ENCODE data around the gene ETV2.

The ETV2 gene

GRCh38 chr19:35642798-35643254, 1.3 kb downstream of the ETV2 start:
- Histone ChIP-seq H3K4me3 (IDR thresholded peaks at IDR 0.05; ENCODE audit: insufficient read depth, low read depth, low read length) (no peak overlapping the region), H3K4me1 (ENCODE audit: low read depth, poor library complexity, severe bottlenecking) (peaks cover 28% of the 10 kb centered on the region), H3K36me3 (ENCODE audit: insufficient read depth) (no peaks in the 10 kb centered on the region), H4K20me1 (ENCODE audit: insufficient read depth) (no peaks in the 10 kb centered on the region), H3K27ac (peak overlapping the region; percentile 64), H3K79me2 (ENCODE audit: insufficient read depth, low read depth) (no peaks in the 10 kb centered on the region), H3K27me3 (ENCODE audit: insufficient read depth, low read depth) (no peaks in the 10 kb centered on the region), H3K9ac (peak overlapping the region; percentile 73; the same call in 1 of the 2 replicates), H2AFZ (ENCODE audit: low read depth) (peak overlapping the region; percentile 89), H3K4me2 (peak overlapping the region; percentile 95)
- no peak for TF ChIP-seq CTCF (conservative IDR thresholded peaks at IDR 0.05; ENCODE audit: low read depth, low read length)

- H3K4me2 ChIP-seq, result peak overlapping the region; percentile 95
- H3K27ac ChIP-seq, result peak overlapping the region; percentile 64
- H3K36me3 ChIP-seq (ENCODE audit: insufficient read depth), result no peaks in the 10 kb centered on the region
- peak overlapping the region; percentile 89 for H2AFZ ChIP-seq (ENCODE audit: low read depth)
- H3K4me1 ChIP-seq (ENCODE audit: low read depth, poor library complexity, severe bottlenecking), result peaks cover 28% of the 10 kb centered on the region
- H3K79me2 ChIP-seq (ENCODE audit: insufficient read depth, low read depth), result peaks cover 3% of the 10 kb centered on the region
- no peaks in the 10 kb centered on the region for H3K27me3 ChIP-seq (ENCODE audit: insufficient read depth, low read depth)
- no peaks in the 10 kb centered on the region for H4K20me1 ChIP-seq (ENCODE audit: insufficient read depth)
- TF ChIP-seq CTCF (conservative IDR thresholded peaks at IDR 0.05; ENCODE audit: low read depth, low read length), result no peak
- H3K9ac ChIP-seq, result peak overlapping the region; percentile 73
- H3K4me3 ChIP-seq (IDR thresholded peaks at IDR 0.05; ENCODE audit: insufficient read depth, low read depth, low read length), result no peak overlapping the region
These were observed 2.0 kb downstream of the ETV2 start for GRCh38 chr19:35643255-35644205.

GRCh38 chr19:35644206-35644986, 2.9 kb downstream of the ETV2 start:
- H4K20me1 ChIP-seq (ENCODE audit: insufficient read depth), result no peaks in the 10 kb centered on the region
- H3K4me2 ChIP-seq, result peak overlapping the region; percentile 95
- no peak for TF ChIP-seq CTCF (conservative IDR thresholded peaks at IDR 0.05; ENCODE audit: low read depth, low read length)
- H3K79me2 ChIP-seq (ENCODE audit: insufficient read depth, low read depth), result peaks cover 11% of the 10 kb centered on the region
- H3K9ac ChIP-seq, result peak overlapping the region; percentile 73; the same call in 1 of the 2 replicates
- peak overlapping the region; percentile 64; the same call in 1 of the 2 replicates for H3K27ac ChIP-seq
- no peaks in the 10 kb centered on the region for H3K36me3 ChIP-seq (ENCODE audit: insufficient read depth)
- H3K4me3 ChIP-seq (IDR thresholded peaks at IDR 0.05; ENCODE audit: insufficient read depth, low read depth, low read length), result no peak overlapping the region
- H3K27me3 ChIP-seq (ENCODE audit: insufficient read depth, low read depth), result no peaks in the 10 kb centered on the region
- peaks cover 33% of the 10 kb centered on the region for H3K4me1 ChIP-seq (ENCODE audit: low read depth, poor library complexity, severe bottlenecking)
- H2AFZ ChIP-seq (ENCODE audit: low read depth), result peak overlapping the region; percentile 89

- H3K27me3 ChIP-seq (ENCODE audit: insufficient read depth, low read depth), result no peaks in the 10 kb centered on the region
- H3K9ac ChIP-seq, result no peak overlapping the region; the same call in 1 of the 2 replicates
- H3K36me3 ChIP-seq (ENCODE audit: insufficient read depth), result no peaks in the 10 kb centered on the region
- no peaks in the 10 kb centered on the region for H4K20me1 ChIP-seq (ENCODE audit: insufficient read depth)
- TF ChIP-seq CTCF (conservative IDR thresholded peaks at IDR 0.05; ENCODE audit: low read depth, low read length), result no peak
- no peak overlapping the region for H3K4me3 ChIP-seq (IDR thresholded peaks at IDR 0.05; ENCODE audit: insufficient read depth, low read depth, low read length)
- peaks cover 19% of the 10 kb centered on the region for H3K79me2 ChIP-seq (ENCODE audit: insufficient read depth, low read depth)
- H3K4me1 ChIP-seq (ENCODE audit: low read depth, poor library complexity, severe bottlenecking), result peaks cover 39% of the 10 kb centered on the region
- peak overlapping the region; percentile 10; the same call in 1 of the 2 replicates for H3K27ac ChIP-seq
- peak overlapping the region; percentile 67 for H2AFZ ChIP-seq (ENCODE audit: low read depth)
- H3K4me2 ChIP-seq, result peak overlapping the region; percentile 95
These were observed 3.6 kb downstream of the ETV2 start for GRCh38 chr19:35644987-35645679.
